CD4-positive, alpha-beta T cell (primary cell): ENCODE results near the gene KCNQ1. TPM values are rescaled to one million over a fixed set of nuclear protein-coding genes. Genes with fewer than 3 reads are reported as not detected.

Source experiments
- ATAC-seq: fragments of 200-7000 bp; cut with Tn5 transposase; one replicate; pipeline ENCODE4 v1.10.0; 2022; ENCODE audit warnings: mild to moderate bottlenecking; ENCODE audit not compliant: poor library complexity
- CTCF ChIA-PET: fragments of 350-600 bp; sonication (Branson Sonifier 250); formaldehyde crosslinking; loops from one replicate; lab custom pipeline; 2021; ENCODE audit warnings: antibody characterized with exemption, inconsistent platforms; lab: Charles Lee
- POLR2A ChIA-PET: fragments of 350-600 bp; sonication (Branson Sonifier 250); formaldehyde crosslinking; loops from one replicate; lab custom pipeline; 2021; ENCODE audit warnings: antibody characterized with exemption, inconsistent platforms; lab: Charles Lee
- DNase-seq, 14 experiments: peaks; one replicate each; pipeline ENCODE4 v3.0.0-alpha.2; 2013 to 2020; ENCODE audit warnings: mixed read lengths in 2 of 14
- H3K27ac ChIP-seq, 2 donors: one replicate each; pipeline versions ENCODE4 v1.5.1 to v1.7.0; 2013; ENCODE audit warnings: low read length in 2 of 2, low read depth in 1 of 2, mild to moderate bottlenecking in 1 of 2
- H3K27me3 ChIP-seq, 2 experiments: 1 replicate in 1 of 2; 2 replicates in 1 of 2; pipeline versions ENCODE4 v1.6.1 to v1.7.0; 2013; ENCODE audit warnings: low read length in 2 of 2, control low read depth in 1 of 2, mild to moderate bottlenecking in 1 of 2, moderate library complexity in 1 of 2; ENCODE audit not compliant: insufficient read depth in 2 of 2, control insufficient read depth in 1 of 2
- H3K36me3 ChIP-seq: one replicate; pipeline ENCODE4 v1.6.1; 2013; ENCODE audit warnings: low read length, control low read depth; ENCODE audit not compliant: insufficient read depth
- H3K4me1 ChIP-seq: one replicate; pipeline ENCODE4 v1.6.1; 2013; ENCODE audit warnings: low read length, control low read depth; ENCODE audit not compliant: insufficient read depth
- H3K4me3 ChIP-seq: one replicate; pipeline ENCODE4 v1.5.1; 2013; ENCODE audit warnings: mild to moderate bottlenecking, low read length, moderate library complexity
- H3K9me3 ChIP-seq, 2 experiments: 1 replicate in 1 of 2; 2 replicates in 1 of 2; pipeline versions ENCODE4 v1.6.1 to v1.7.0; 2013; ENCODE audit warnings: low read length in 2 of 2, mild to moderate bottlenecking in 2 of 2, control low read depth in 1 of 2, moderate library complexity in 1 of 2; ENCODE audit not compliant: control insufficient read depth in 1 of 2, insufficient read depth in 1 of 2
- H3K27ac Mint-ChIP-seq: one replicate; pipeline ENCODE4 v1.8.0; 2020; ENCODE audit warnings: mixed read lengths
- H3K27me3 Mint-ChIP-seq: one replicate; pipeline ENCODE4 v1.8.0; 2021; ENCODE audit warnings: mixed read lengths
- H3K36me3 Mint-ChIP-seq: one replicate; pipeline ENCODE4 v1.8.0; 2021; ENCODE audit warnings: low read depth, mixed read lengths
- H3K4me1 Mint-ChIP-seq: one replicate; pipeline ENCODE4 v1.8.0; 2021; ENCODE audit warnings: low read depth, mixed read lengths
- H3K4me3 Mint-ChIP-seq: one replicate; pipeline ENCODE4 v1.8.0; 2020; ENCODE audit warnings: mild to moderate bottlenecking, mixed read lengths
- H3K9me3 Mint-ChIP-seq: one replicate; pipeline ENCODE4 v1.8.0; 2020; ENCODE audit warnings: mixed read lengths
- CTCF ChIP-seq: fragments of 200-600 bp; IDR thresholded peaks from one replicate; pipeline ENCODE4 v1.8.0; 2022; ENCODE audit warnings: antibody characterized with exemption, mild to moderate bottlenecking
- intact Hi-C, 2 experiments: fragments of 100-400 bp; cut with DNase I in 1 of 2; cut with micrococcal nuclease in 1 of 2; formaldehyde crosslinking; loops; one replicate each; pipeline versions ENCODE4 v1.15.1 to v1.9.0; 2023 to 2025; cut with DNase I, micrococcal nuclease
- total RNA-seq, 174 experiments: library from RNA in 2 of 174; stranded (reverse) in 2 of 174; gene quantifications; one replicate each; pipeline ENCODE4 v1.2.3 and lab custom pipeline; 2021 to 2026

Gene KCNQ1
- total RNA-seq, 2 experiments from 2014 or later = 31.3 to 33.1 TPM

DNA sequence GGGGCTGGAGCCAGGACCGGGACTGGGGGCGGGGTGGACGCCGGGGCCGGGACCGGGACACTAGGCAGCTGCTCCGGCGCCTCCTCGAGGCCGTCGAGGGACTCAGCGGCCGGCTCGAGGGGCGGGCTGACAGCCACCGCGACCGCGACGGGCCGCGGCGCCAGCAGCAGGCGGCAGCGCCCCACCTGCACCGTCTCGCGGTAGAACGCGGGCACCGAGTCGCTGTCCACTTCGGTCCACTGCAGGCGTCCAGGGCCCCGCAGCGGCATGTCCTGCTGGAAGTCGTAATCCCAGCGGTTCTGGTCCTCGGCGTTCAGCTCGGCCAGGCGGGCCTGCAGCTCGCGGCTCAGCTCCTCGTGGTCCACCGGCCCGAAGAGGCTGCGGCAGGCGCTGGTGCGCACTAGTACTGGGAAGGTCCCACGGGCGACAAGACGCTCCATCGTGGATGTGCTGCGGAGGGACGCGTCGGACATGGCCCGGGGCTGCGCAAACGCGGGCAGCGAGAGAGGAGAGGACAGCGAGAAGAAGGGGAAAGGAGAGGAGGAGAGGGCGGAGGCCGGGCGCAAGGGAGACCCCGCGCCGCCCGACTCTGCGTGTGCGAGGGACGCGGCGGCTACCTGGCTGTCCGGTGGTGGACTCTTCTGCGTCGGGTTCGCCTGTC lies 440.3 kb downstream of the KCNQ1 start:
- no peak overlapping the region for H3K27ac ChIP-seq
- peak overlapping the region; percentile 84 for H3K4me3 ChIP-seq
- ChIA-PET CTCF (interaction anchor here (1.1 kb wide), 1 partner anchor 352 kb away, joined by 5 read pairs; no protein-coding TSS in a partner anchor), POLR2A (interaction anchor here (0.6 to 1.3 kb wide), 5 partner anchors 10 to 460 kb away, joined by 3 to 6 read pairs (median 3); partner anchors contain the start of gene KCNQ1)
- no peaks in the 10 kb centered on the region for H3K9me3 ChIP-seq
- H3K27me3 Mint-ChIP-seq = no peaks in the 10 kb centered on the region
- DNase-seq = peak in 8 of 14 experiments; percentile 11 to 74 (median 38)
- H3K4me1 ChIP-seq = peaks cover 36% of the 10 kb centered on the region
- peaks cover 19% of the 10 kb centered on the region for H3K4me1 Mint-ChIP-seq
- TF ChIP-seq CTCF = peak; percentile 22
- intact Hi-C loops = loop anchor here in 1 of 2 experiments (5.0 to 10.0 kb wide), 4 partner anchors 107 to 583 kb away; partner anchors contain the start of genes C11orf21, NAP1L4, TRPM5 and TSPAN32
- H3K36me3 Mint-ChIP-seq = no peaks in the 10 kb centered on the region
- H3K27ac Mint-ChIP-seq = peak overlapping the region; percentile 77
- peaks cover 0 to 4% of the 10 kb centered on the region in 2 experiments for H3K27me3 ChIP-seq
- peak overlapping the region; percentile 96 for H3K4me3 Mint-ChIP-seq
- ATAC-seq = peak; percentile 10
- H3K36me3 ChIP-seq = no peaks in the 10 kb centered on the region
- no peaks in the 10 kb centered on the region for H3K9me3 Mint-ChIP-seq

DNA sequence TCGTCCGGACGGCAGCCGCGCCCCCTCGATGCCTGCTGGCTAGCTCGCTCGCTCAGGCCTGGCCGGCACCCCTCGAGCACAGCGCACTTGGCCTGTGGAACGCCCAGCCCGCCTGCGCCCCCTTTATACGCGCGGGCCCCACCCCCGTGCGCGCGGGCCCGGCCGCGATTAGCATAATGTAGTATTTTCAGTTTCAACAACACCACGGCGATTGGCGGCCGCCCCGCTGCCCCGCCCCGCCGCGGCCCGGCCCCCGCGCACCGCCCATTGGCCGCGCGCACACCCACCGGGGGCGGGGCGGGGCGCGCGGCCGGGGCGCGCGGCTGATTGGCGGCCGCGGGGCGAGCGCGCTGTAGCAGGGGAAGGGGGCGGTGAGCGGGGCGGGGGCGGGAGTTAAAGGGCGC lies 440.9 kb downstream of the KCNQ1 start, which contains the start of gene CDKN1C:
TSS of gene CDKN1C (minus strand) at position 98 of the 404 bp plus-strand sequence. CDS start 319 bp downstream, outside the sequence.
- no peak for TF ChIP-seq CTCF
- DNase-seq = peak; percentile 68 to 95 (median 82)
- Mint-ChIP-seq H3K27ac (peak within 1 kb of the TSS; percentile 77), H3K4me1 (peaks cover 19% of the 10 kb centered on the region), H3K27me3 (no peaks in the 10 kb centered on the region), H3K36me3 (no peaks in the 10 kb centered on the region), H3K4me3 (peak within 1 kb of the TSS; percentile 96), H3K9me3 (no peaks in the 10 kb centered on the region)
- CTCF ChIA-PET = interaction anchor here (1.1 to 9.0 kb wide), 2 partner anchors 353 kb away, joined by 5 to 158 read pairs; no protein-coding TSS in a partner anchor
- Histone ChIP-seq H3K4me1 (peaks cover 41% of the 10 kb centered on the region), H3K36me3 (no peaks in the 10 kb centered on the region), H3K4me3 (peak within 1 kb of the TSS; percentile 84), H3K9me3 (no peaks in the 10 kb centered on the region), H3K27me3 (peaks cover 0 to 4% of the 10 kb centered on the region in 2 experiments), H3K27ac (no peak within 1 kb of the TSS)
- ATAC-seq = peak; percentile 87
- intact Hi-C loops = loop anchor here in 1 of 2 experiments (2.0 to 10.0 kb wide), 5 partner anchors 17 to 583 kb away; partner anchors contain the start of genes C11orf21, NAP1L4, TRPM5 and TSPAN32
- POLR2A ChIA-PET = interaction anchor here (0.6 to 1.3 kb wide), 4 partner anchors 10 to 440 kb away, joined by 3 to 6 read pairs (median 3); partner anchors contain the start of gene KCNQ1

- no peaks in the 10 kb centered on the region for H3K9me3 Mint-ChIP-seq
- Histone ChIP-seq H3K4me1 (peaks cover 48% of the 10 kb centered on the region), H3K9me3 (no peaks in the 10 kb centered on the region), H3K27ac (no peak overlapping the region), H3K27me3 (peaks cover 0 to 4% of the 10 kb centered on the region in 2 experiments), H3K4me3 (no peak overlapping the region), H3K36me3 (no peaks in the 10 kb centered on the region)
- H3K36me3 Mint-ChIP-seq = no peaks in the 10 kb centered on the region
- peaks cover 22% of the 10 kb centered on the region for H3K4me1 Mint-ChIP-seq
- no peaks in the 10 kb centered on the region for H3K27me3 Mint-ChIP-seq
- POLR2A ChIA-PET = interaction anchor here (1.2 to 1.3 kb wide), 3 partner anchors 16 to 353 kb away, joined by 3 to 6 read pairs (median 4); no protein-coding TSS in a partner anchor
- ATAC-seq (no peak), DNase-seq (peak in 6 of 14 experiments; percentile 13 to 64 (median 26))
- CTCF ChIA-PET = interaction anchor here (9.0 kb wide), 1 partner anchor 354 kb away, joined by 158 read pairs; no protein-coding TSS in a partner anchor
- TF ChIP-seq CTCF = no peak
- intact Hi-C loops = loop anchor here in 1 of 2 experiments (2.0 to 10.0 kb wide), 5 partner anchors 16 to 584 kb away; partner anchors contain the start of genes C11orf21, NAP1L4, TRPM5 and TSPAN32
- peak overlapping the region; percentile 71 for H3K27ac Mint-ChIP-seq
- H3K4me3 Mint-ChIP-seq = peak overlapping the region; percentile 75
Observed at GRCh38 chr11:2886191-2886894, 441.5 kb downstream of the KCNQ1 start.
